Right hindlimb (tissue), 1 donor: ENCODE measurements around the gene WNT3.

Experiments used
- DNase-seq: peaks from one replicate; pipeline ENCODE4 v3.0.0-alpha.2; 2018

Gene WNT3

GRCh38 chr17:46834846-46835245, 16.4 kb upstream of the WNT3 start:
- no peak for DNase-seq

GRCh38 chr17:46833840-46834208, 15.3 kb upstream of the WNT3 start:
- DNase-seq, result no peak

- DNase-seq, result no peak
Measured at GRCh38 chr17:46832945-46833839, 14.7 kb upstream of the WNT3 start.

- no peak for DNase-seq
Measured at GRCh38 chr17:46832331-46832821, 13.9 kb upstream of the WNT3 start.

- no peak for DNase-seq
Measured at GRCh38 chr17:46831573-46832330, 13.3 kb upstream of the WNT3 start.

- DNase-seq, result no peak
Measured at GRCh38 chr17:46827274-46827673, 8.8 kb upstream of the WNT3 start.

- no peak for DNase-seq
Measured at GRCh38 chr17:46826116-46826515, 7.6 kb upstream of the WNT3 start.

GRCh38 chr17:46823657-46824056, 5.2 kb upstream of the WNT3 start:
- DNase-seq, result no peak

- no peak for DNase-seq
Measured at GRCh38 chr17:46822388-46822921, 4.0 kb upstream of the WNT3 start.

GRCh38 chr17:46821482-46822387, 3.2 kb upstream of the WNT3 start:
- DNase-seq, result no peak

GRCh38 chr17:46820592-46821450, 2.3 kb upstream of the WNT3 start:
- no peak for DNase-seq

GRCh38 chr17:46819906-46820351, 1.4 kb upstream of the WNT3 start:
- DNase-seq, result no peak

- no peak for DNase-seq
Measured at GRCh38 chr17:46818929-46819859, 702 bp upstream of the WNT3 start.

GRCh38 chr17:46817901-46818209, 637 bp downstream of the WNT3 start:
- DNase-seq, result no peak

- no peak for DNase-seq
Measured at GRCh38 chr17:46817151-46817900, 1.2 kb downstream of the WNT3 start.

GRCh38 chr17:46815474-46816353, 2.8 kb downstream of the WNT3 start:
- no peak for DNase-seq

GRCh38 chr17:46814446-46814845, 4.0 kb downstream of the WNT3 start:
- DNase-seq, result no peak

- DNase-seq, result no peak
Measured at GRCh38 chr17:46813920-46814319, 4.6 kb downstream of the WNT3 start.
